ENCODE data around the gene BIK.

Gene BIK

GRCh38 chr22:43081968-43082367 lies 28.6 kb upstream of the BIK start:
- TF ChIP-seq, protein P1, sequence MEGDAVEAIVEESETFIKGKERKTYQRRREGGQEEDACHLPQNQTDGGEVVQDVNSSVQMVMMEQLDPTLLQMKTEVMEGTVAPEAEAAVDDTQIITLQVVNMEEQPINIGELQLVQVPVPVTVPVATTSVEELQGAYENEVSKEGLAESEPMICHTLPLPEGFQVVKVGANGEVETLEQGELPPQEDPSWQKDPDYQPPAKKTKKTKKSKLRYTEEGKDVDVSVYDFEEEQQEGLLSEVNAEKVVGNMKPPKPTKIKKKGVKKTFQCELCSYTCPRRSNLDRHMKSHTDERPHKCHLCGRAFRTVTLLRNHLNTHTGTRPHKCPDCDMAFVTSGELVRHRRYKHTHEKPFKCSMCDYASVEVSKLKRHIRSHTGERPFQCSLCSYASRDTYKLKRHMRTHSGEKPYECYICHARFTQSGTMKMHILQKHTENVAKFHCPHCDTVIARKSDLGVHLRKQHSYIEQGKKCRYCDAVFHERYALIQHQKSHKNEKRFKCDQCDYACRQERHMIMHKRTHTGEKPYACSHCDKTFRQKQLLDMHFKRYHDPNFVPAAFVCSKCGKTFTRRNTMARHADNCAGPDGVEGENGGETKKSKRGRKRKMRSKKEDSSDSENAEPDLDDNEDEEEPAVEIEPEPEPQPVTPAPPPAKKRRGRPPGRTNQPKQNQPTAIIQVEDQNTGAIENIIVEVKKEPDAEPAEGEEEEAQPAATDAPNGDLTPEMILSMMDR (IDR thresholded peaks at IDR 0.05; ENCODE audit: low read depth, low read length): no peak
- H3K4me3 ChIP-seq (ENCODE audit: low read depth, low read length): no peak overlapping the region

DNA sequence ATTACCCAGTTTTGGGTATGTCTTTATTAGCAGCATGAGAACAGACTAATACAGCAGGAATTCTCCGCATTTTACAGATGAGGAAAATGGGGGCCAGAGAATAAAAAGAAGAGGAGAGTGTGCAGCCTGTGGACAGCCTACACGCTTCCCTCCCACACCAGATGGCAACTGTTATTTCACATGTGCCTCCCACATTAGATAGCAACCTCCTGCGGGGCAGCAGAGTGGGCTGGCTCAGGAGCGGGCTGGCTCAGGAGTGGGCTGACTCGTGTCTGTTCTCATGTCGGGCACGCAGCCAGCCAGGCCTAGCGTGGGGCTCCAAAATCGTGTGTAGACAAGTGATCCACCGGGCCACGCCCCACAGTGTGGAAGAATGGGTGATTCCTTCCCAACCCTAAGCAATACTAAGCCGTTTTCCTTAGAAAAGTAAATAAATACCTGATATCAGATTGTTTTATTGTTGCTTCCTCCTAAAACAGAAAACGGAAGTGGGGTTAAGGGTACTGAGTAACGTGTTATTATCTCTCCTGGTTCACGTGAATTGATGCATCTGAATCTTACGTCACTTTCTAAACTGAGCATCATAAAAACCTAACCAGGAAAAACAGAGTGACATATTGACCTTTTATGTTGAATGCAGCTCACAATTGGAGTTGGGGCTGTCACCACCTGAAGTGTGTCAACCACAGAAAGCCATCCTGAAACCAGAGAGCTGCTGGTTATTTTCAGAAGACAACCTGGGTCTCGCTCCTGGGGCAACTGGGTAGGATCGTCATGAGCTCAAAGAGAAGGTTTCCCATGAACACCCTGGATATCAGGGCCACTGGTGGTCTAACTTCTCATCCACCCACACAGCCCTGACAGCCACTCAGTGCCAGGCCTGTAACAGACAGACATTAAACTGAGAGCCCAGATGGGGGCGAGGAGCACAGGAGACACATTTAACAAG lies 24.6 kb upstream of the BIK start:
- H3K4me3 ChIP-seq (ENCODE audit: low read depth, low read length): no peak overlapping the region
- TF ChIP-seq, protein P1 (IDR thresholded peaks at IDR 0.05; ENCODE audit: low read depth, low read length): no peak

GRCh38 chr22:43088627-43088983 lies 21.9 kb upstream of the BIK start:
- TF ChIP-seq, protein P1 (IDR thresholded peaks at IDR 0.05; ENCODE audit: low read depth, low read length): no peak
- H3K4me3 ChIP-seq (ENCODE audit: low read depth, low read length): peak overlapping the region; percentile 85

- TF ChIP-seq, protein P1 (IDR thresholded peaks at IDR 0.05; ENCODE audit: low read depth, low read length): no peak
- peak within 1 kb of the TSS; percentile 85 for H3K4me3 ChIP-seq (ENCODE audit: low read depth, low read length)
These were observed 21.4 kb upstream of the BIK start, which contains the start of gene TTLL1 for GRCh38 chr22:43088984-43089717. TSS of gene TTLL1 (minus strand) at chr22:43089391. CDS start at chr22:43075586, 13,805 bp downstream.

- H3K4me3 ChIP-seq (ENCODE audit: low read depth, low read length): no peak overlapping the region
- TF ChIP-seq, protein P1 (IDR thresholded peaks at IDR 0.05; ENCODE audit: low read depth, low read length): peak; percentile 19; the same call in 1 of the 2 replicates
These were observed 20.3 kb upstream of the BIK start for GRCh38 chr22:43090130-43090789.

- no peak overlapping the region for H3K4me3 ChIP-seq (ENCODE audit: low read depth, low read length)
- TF ChIP-seq, protein P1 (IDR thresholded peaks at IDR 0.05; ENCODE audit: low read depth, low read length): no peak
These were observed 18.5 kb upstream of the BIK start for GRCh38 chr22:43092085-43092484.
